GM12864 (cell line): Measurements from ENCODE around the gene SSRP1.
"Not testable (repeated sequence)": the region's sequence is repeated elsewhere in the genome, so short reads cannot be mapped to it uniquely, and the experiment has no call there.

Experiments
- DNase-seq: peaks from one replicate; pipeline ENCODE4 v3.0.0-alpha.2; 2011; ENCODE audit warnings: low read depth
- H3K4me3 ChIP-seq: 2 replicates; pipeline ENCODE4 v1.5.1; 2011; ENCODE audit warnings: mild to moderate bottlenecking, low read depth, low read length, control low read depth
- TF ChIP-seq, protein P1 (sequence below): IDR thresholded peaks from 2 replicates; pipeline ENCODE4 v1.5.1; 2011; ENCODE audit warnings: low read depth, mild to moderate bottlenecking, moderate library complexity, low read length, control low read depth, inconsistent platforms; ENCODE audit errors: missing control alignments

Gene SSRP1

DNA sequence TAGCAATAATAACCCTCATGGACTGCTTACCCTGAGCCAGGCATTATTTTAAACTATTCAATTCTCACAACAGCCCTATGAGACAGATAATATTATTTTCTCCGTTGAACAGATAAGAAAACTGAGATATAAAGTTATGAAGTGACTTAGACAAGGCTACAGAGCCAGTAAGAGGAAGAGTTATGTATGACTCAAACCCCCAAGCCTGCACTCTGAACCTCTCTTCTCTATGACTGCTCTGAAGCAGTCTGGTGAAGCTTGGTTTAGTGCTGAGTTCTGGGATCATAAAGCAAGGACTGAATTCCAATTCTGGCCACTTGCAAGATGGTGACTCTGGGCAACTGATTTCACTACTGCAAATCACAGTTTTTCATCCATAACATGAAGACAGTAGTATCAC lies 45.4 kb downstream of the SSRP1 start:
- H3K4me3 ChIP-seq = no peak overlapping the region
- no peak for DNase-seq
- TF ChIP-seq, protein P1, sequence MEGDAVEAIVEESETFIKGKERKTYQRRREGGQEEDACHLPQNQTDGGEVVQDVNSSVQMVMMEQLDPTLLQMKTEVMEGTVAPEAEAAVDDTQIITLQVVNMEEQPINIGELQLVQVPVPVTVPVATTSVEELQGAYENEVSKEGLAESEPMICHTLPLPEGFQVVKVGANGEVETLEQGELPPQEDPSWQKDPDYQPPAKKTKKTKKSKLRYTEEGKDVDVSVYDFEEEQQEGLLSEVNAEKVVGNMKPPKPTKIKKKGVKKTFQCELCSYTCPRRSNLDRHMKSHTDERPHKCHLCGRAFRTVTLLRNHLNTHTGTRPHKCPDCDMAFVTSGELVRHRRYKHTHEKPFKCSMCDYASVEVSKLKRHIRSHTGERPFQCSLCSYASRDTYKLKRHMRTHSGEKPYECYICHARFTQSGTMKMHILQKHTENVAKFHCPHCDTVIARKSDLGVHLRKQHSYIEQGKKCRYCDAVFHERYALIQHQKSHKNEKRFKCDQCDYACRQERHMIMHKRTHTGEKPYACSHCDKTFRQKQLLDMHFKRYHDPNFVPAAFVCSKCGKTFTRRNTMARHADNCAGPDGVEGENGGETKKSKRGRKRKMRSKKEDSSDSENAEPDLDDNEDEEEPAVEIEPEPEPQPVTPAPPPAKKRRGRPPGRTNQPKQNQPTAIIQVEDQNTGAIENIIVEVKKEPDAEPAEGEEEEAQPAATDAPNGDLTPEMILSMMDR = no peak

DNA sequence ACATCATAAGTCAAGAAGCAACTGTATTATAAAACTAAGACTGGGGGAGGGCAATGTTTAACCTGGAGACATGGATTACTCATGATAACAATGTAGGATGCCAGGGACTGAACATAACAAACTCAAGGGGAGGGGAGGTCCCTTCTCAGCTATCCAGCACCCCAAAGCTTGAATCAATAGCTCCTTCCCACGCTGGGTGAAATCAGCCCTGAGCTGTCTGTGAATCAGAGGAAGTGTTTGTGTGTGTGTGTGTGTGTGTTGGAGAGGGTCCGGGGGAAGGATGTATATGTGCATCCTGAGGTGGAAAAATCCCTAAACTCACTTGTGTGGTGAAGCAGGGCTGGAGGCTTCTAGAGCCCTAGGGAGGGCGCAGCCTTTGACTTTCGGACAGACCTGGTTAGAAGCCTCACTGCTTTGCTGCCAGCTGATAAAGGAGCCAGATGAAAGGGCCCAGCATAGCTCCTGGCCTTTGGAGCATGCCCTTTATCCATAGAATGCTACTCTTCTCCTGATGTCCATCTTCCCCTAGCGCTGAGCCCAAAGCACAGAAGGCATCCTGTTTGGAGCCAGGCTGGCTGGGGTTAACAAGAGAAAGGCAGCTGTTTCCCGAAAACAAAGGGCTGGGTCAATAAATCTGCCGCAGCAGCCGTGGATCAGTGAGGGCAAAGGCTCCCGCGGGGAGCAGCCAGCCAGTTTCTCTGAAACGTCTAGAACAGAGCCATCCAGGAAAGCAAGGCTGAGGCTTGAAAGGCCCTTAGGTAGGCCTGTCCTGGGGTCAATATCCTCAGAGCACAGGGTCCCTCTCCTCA lies 46.7 kb downstream of the SSRP1 start:
- DNase-seq = no peak
- H3K4me3 ChIP-seq = no peak overlapping the region
- TF ChIP-seq, protein P1 = no peak

DNA sequence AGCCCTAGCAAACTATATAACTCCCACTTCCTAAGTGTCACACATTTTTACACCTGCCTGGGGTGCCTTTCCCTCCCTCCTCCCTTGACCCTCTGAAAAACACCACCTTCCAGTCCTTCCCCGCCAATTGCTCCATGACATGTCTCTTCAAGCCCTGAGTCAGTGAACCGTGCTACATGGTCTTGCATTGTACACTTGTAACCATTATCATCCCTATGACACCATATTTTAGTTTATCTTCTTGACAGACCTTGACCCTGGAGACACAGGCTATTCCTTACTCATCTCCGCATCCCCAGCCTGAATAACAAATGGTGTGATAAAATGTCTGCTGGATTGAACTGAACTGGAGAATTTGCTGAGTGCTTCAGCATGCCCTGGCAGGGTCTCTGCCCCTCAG lies 47.8 kb downstream of the SSRP1 start:
- no peak for DNase-seq
- TF ChIP-seq, protein P1 = no peak
- no peak overlapping the region for H3K4me3 ChIP-seq

DNA sequence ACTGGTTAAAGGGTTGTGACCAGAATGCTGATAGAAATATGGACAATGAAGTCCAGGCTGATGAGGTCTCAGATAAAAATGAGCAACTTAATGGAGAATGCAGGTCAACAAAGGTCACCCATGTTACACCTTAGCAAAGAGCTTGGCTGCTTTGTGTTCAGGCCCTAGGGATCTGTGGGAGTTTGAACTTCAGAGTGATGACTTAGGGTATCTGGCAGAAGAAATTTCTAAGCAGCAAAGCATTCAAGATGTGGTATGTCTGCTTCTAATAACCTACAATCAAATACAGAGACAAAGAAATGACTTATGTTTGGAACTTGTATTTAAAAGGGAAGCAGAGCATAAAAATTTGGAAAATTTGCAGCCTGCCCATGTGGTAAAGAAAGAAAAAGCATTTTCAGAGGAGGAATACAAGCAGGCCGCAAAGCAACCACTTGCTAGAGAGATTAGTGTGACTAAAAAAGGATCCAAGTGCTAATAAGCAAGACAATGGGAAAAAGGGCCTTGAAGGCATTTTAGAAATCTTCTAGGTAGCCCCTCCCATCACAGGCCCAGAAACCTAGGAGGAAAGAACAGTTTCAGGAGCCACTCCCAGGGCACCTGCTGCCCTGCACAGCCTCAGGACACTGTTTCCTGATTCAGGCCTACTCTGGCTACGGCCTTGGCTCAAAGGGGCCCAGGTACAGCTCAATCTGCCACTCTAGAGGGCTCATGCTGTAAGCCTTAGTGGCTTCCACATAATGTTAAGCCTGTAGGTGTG lies 52.3 kb downstream of the SSRP1 start:
- no peak for DNase-seq
- TF ChIP-seq, protein P1 = no peak
- no peak overlapping the region for H3K4me3 ChIP-seq

DNA sequence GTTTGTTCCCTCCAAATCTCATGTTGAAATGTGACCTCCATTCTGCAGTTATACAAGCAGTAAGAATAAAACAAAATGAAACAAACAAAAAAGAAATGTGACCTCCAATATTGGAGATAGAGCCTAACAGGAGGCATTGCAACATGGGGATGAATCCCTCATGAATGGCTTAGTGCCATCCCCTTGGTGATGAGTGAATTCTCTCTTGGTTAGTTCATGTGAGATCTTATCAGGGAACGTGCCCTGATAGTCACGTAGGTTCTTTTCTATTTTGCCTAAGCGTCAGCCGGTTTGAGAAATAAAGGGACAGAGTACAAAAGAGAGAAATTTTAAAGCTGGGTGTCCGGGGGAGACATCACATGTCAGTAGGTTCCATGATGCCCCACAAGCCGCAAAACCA lies 54.1 kb downstream of the SSRP1 start:
- not testable (repeated sequence) for DNase-seq, H3K4me3 ChIP-seq

DNA sequence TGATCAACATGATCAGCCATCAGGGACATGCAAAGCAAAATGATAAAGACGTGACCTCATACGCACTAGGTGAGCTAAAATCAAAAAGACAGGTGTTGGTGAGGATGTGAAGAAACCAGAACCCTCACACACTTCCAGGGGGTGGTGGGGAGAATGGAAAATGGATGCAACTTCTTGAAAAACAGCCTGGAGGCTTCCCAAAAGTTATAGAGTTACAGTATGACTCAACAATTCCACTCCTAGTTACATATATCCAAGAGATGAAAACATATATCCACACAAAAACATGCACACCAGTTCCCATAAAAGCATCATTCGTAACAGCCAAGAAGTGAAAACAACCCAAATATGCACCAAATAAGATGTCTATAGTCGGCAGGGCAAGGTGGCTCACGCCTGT lies 56.6 kb downstream of the SSRP1 start:
- DNase-seq = no peak
- no peak overlapping the region for H3K4me3 ChIP-seq
- TF ChIP-seq, protein P1 = no peak

DNA sequence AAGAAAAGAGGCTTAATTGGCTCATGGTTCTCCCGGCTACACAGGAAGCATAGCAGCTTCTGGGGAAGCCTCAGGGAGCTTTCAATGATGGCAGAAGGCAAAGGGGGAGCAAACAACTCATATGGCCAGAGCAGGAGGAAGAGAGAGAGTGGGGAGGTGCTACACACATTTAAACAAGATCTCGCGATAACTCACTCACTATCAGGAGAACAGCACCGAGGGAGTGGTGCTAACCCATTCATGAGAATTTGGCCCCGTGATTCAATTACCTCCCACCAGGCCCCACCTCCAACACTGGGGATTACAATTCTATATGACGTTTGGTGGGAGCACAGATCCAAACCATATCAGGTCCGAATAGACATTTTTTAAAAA lies 57.0 kb downstream of the SSRP1 start:
- no peak overlapping the region for H3K4me3 ChIP-seq
- DNase-seq = no peak
- TF ChIP-seq, protein P1 = no peak
